SK-N-SH (cell line): ENCODE data around the gene C17orf67.
A peak's percentile ranks its signal among the peaks of the same experiment; 100 is the strongest.

ENCODE experiments used
- NFIC ChIP-seq: IDR thresholded peaks from 2 replicates; pipeline ENCODE4 v1.4.0; 2012; ENCODE audit warnings: borderline replicate concordance
- RAD21 ChIP-seq: IDR thresholded peaks from 2 replicates; pipeline ENCODE4 v1.6.1; 2012; ENCODE audit warnings: mild to moderate bottlenecking, low read length
- REST ChIP-seq: IDR thresholded peaks from 2 replicates; pipeline ENCODE4 v1.6.1; 2012; ENCODE audit warnings: mild to moderate bottlenecking, low read depth, low read length, moderate library complexity
- SIN3A ChIP-seq: IDR thresholded peaks from 2 replicates; pipeline ENCODE4 v1.6.1; 2012; ENCODE audit warnings: low read depth, mild to moderate bottlenecking, low read length, moderate library complexity, borderline replicate concordance
- SMC3 ChIP-seq: IDR thresholded peaks from 2 replicates; pipeline ENCODE4 v1.6.1; 2012; ENCODE audit warnings: low read depth, low read length, improper control_type of control experiment
- TAF1 ChIP-seq: IDR thresholded peaks from 2 replicates; pipeline ENCODE4 v1.6.1; 2012; ENCODE audit warnings: low read depth, mild to moderate bottlenecking, low read length, moderate library complexity, borderline replicate concordance
- TEAD4 ChIP-seq: IDR thresholded peaks from 2 replicates; pipeline ENCODE4 v1.4.0; 2012; ENCODE audit warnings: mild to moderate bottlenecking, borderline replicate concordance; ENCODE audit not compliant: insufficient read depth
- TF ChIP-seq, protein P1 (sequence below): fragments of 200-600 bp; sonication (generic); IDR thresholded peaks from 2 replicates; pipeline ENCODE4 v1.6.1; 2017; ENCODE audit warnings: antibody characterized with exemption, mild to moderate bottlenecking, moderate library complexity

GRCh38 chr17:56815711-56816110 lies 18.0 kb downstream of the C17orf67 start:
- TF ChIP-seq SIN3A: 0 out of 2 replicates have a peak, but pooled peaks have one; percentile 24
- no peak for TF ChIP-seq REST
- TF ChIP-seq, protein P1, sequence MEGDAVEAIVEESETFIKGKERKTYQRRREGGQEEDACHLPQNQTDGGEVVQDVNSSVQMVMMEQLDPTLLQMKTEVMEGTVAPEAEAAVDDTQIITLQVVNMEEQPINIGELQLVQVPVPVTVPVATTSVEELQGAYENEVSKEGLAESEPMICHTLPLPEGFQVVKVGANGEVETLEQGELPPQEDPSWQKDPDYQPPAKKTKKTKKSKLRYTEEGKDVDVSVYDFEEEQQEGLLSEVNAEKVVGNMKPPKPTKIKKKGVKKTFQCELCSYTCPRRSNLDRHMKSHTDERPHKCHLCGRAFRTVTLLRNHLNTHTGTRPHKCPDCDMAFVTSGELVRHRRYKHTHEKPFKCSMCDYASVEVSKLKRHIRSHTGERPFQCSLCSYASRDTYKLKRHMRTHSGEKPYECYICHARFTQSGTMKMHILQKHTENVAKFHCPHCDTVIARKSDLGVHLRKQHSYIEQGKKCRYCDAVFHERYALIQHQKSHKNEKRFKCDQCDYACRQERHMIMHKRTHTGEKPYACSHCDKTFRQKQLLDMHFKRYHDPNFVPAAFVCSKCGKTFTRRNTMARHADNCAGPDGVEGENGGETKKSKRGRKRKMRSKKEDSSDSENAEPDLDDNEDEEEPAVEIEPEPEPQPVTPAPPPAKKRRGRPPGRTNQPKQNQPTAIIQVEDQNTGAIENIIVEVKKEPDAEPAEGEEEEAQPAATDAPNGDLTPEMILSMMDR: no peak
- TF ChIP-seq SMC3: no peak
- TF ChIP-seq TAF1: no peak
- TF ChIP-seq NFIC: no peak
- TF ChIP-seq TEAD4: no peak
- no peak for TF ChIP-seq RAD21
